NCI-H1417 (cell line): ENCODE data around the gene GLB1L.
"Not testable (repeated sequence)": the region's sequence is repeated elsewhere in the genome, so short reads cannot be mapped to it uniquely, and the experiment has no call there.

Source experiments
- DNase-seq, 3 experiments: peaks; one replicate each; lab custom pipeline; 2025; lab: John Stamatoyannopoulos, UW

GLB1L gene

GRCh38 chr2:219280651-219281050, 35.4 kb upstream of the GLB1L start:
- no peak for DNase-seq

- no peak for DNase-seq
Measured at GRCh38 chr2:219279916-219280516, 34.8 kb upstream of the GLB1L start.

GRCh38 chr2:219279151-219279915, 34.1 kb upstream of the GLB1L start, which contains the start of gene DNAJB2:
Gene DNAJB2, plus strand, starts transcription at chr2:219279366. Its CDS starts 468 bp downstream, at chr2:219279834.
- peak; percentile 93 to 97 (median 96) for DNase-seq

- no peak for DNase-seq
Measured at GRCh38 chr2:219278655-219279150, 33.5 kb upstream of the GLB1L start.

GRCh38 chr2:219277703-219278654, 32.7 kb upstream of the GLB1L start:
- peak; percentile 61 to 83 (median 65) for DNase-seq

GRCh38 chr2:219274361-219274921, 29.2 kb upstream of the GLB1L start:
- DNase-seq, result no peak

GRCh38 chr2:219273937-219274336, 28.7 kb upstream of the GLB1L start:
- DNase-seq, result no peak

- no peak for DNase-seq
Measured at GRCh38 chr2:219272995-219273394, 27.8 kb upstream of the GLB1L start.

- DNase-seq, result no peak
Measured at GRCh38 chr2:219272356-219272755, 27.1 kb upstream of the GLB1L start.

- no peak for DNase-seq
Measured at GRCh38 chr2:219271021-219271420, 25.8 kb upstream of the GLB1L start.

- no peak for DNase-seq
Measured at GRCh38 chr2:219270055-219270372, 24.8 kb upstream of the GLB1L start.

- peak; percentile 28 to 79 (median 64) for DNase-seq
Measured at GRCh38 chr2:219269362-219270054, 24.3 kb upstream of the GLB1L start.

GRCh38 chr2:219268294-219268693, 23.1 kb upstream of the GLB1L start:
- DNase-seq, result no peak

GRCh38 chr2:219266886-219267285, 21.6 kb upstream of the GLB1L start:
- DNase-seq, result no peak

GRCh38 chr2:219266232-219266631, 21.0 kb upstream of the GLB1L start:
- no peak for DNase-seq

- no peak for DNase-seq
Measured at GRCh38 chr2:219261024-219261855, 16.0 kb upstream of the GLB1L start.

GRCh38 chr2:219258942-219259341, 13.7 kb upstream of the GLB1L start:
- not testable (repeated sequence) for DNase-seq

GRCh38 chr2:219254590-219255201, 9.5 kb upstream of the GLB1L start:
- DNase-seq, result no peak

- DNase-seq, result peak; percentile 78 to 85 (median 84)
Measured at GRCh38 chr2:219253753-219254589, 8.7 kb upstream of the GLB1L start, which contains the start of gene TUBA4A. Gene TUBA4A, minus strand, starts transcription at chr2:219253918. Its CDS starts 60 bp downstream, at chr2:219253858.
